GM12878 (cell line): ENCODE measurements around the gene ANKMY1. TPM values are rescaled to one million over a fixed set of nuclear protein-coding genes. Genes with fewer than 3 reads are reported as not detected.

Experiments
- ATAC-seq: fragments of 200-7000 bp; cut with Tn5 transposase; 3 replicates; pipeline ENCODE4 v1.9.1; 2020; ENCODE audit warnings: mild to moderate bottlenecking, moderate library complexity
- BruUV-seq: library from RNA; stranded (reverse); fragments of 400-500 nt; replicated peaks from 2 replicates; lab custom pipeline; 2021; lab: Mats Ljungman, UMichigan
- CTCF ChIA-PET: fragments of 300-600 bp; sonication (Branson Sonifier 250); formaldehyde crosslinking; extraction: SDS; loops from one replicate; lab custom pipeline; 2021; ENCODE audit warnings: inconsistent platforms; lab: Yijun Ruan, JAX
- POLR2A ChIA-PET: fragments of 350-600 bp; formaldehyde crosslinking; extraction: SDS; loops from one replicate; lab custom pipeline; 2021; ENCODE audit warnings: inconsistent platforms; lab: Charles Lee
- RAD21 ChIA-PET: fragments of 300-600 bp; sonication (Branson Sonifier 250); formaldehyde crosslinking; loops from one replicate; lab custom pipeline; 2023; ENCODE audit warnings: antibody characterized with exemption; ENCODE audit not compliant: unreplicated experiment; lab: Charles Lee
- SMC1A ChIA-PET: fragments of 300-600 bp; sonication (Branson Sonifier 250); formaldehyde crosslinking; loops from one replicate; lab custom pipeline; 2023; ENCODE audit not compliant: unreplicated experiment, uncharacterized antibody; lab: Charles Lee
- DNase-seq: peaks from one replicate; pipeline ENCODE4 v3.0.0-alpha.2; 2011; ENCODE audit warnings: low read depth, low spot score
- FAIRE-seq: peaks from 3 replicates; lab custom pipeline; 2011; peaks lifted over from hg19 to GRCh38; lab: Jason Lieb, UNC
- H2AFZ ChIP-seq: 2 replicates; pipeline ENCODE4 v1.6.0; 2011; ENCODE audit warnings: low read depth, low read length, control low read depth; ENCODE audit not compliant: control insufficient read depth
- H3K27ac ChIP-seq: 2 replicates; pipeline ENCODE4 v1.5.1; 2011; ENCODE audit warnings: control low read depth; ENCODE audit not compliant: control insufficient read depth, insufficient read depth
- H3K27me3 ChIP-seq, 2 experiments: replicated peaks in 1 of 2; 2 replicates each; pipeline versions ENCODE4 v1.6.0 to v1.6.1; 2011; ENCODE audit warnings: low read length in 1 of 2; ENCODE audit not compliant: control insufficient read depth in 2 of 2, insufficient read depth in 2 of 2
- H3K36me3 ChIP-seq, 2 experiments: 2 replicates each; pipeline ENCODE4 v1.5.1; 2011; ENCODE audit warnings: low read length in 1 of 2; ENCODE audit not compliant: control insufficient read depth in 2 of 2, insufficient read depth in 2 of 2
- H3K4me1 ChIP-seq: 2 replicates; pipeline ENCODE4 v1.6.1; 2011; ENCODE audit warnings: mild to moderate bottlenecking, low read length, moderate library complexity, mixed read lengths; ENCODE audit not compliant: control insufficient read depth, insufficient read depth
- H3K4me2 ChIP-seq: 2 replicates; pipeline ENCODE4 v1.6.0; 2011; ENCODE audit warnings: control low read depth; ENCODE audit not compliant: control insufficient read depth, insufficient read depth
- H3K4me3 ChIP-seq: fragments of 200-600 bp; sonication (generic); 2 replicates; pipeline ENCODE4 v1.5.1; 2016
- H3K79me2 ChIP-seq: 2 replicates; pipeline ENCODE4 v1.6.0; 2011; ENCODE audit warnings: low read length; ENCODE audit not compliant: control insufficient read depth, insufficient read depth
- H3K9ac ChIP-seq: 2 replicates; pipeline ENCODE4 v1.8.0; 2011; ENCODE audit warnings: low read length, control low read depth, mixed read lengths; ENCODE audit not compliant: control insufficient read depth, insufficient read depth
- H3K9me3 ChIP-seq: replicated peaks from 3 replicates; pipeline ENCODE4 v1.5.1; 2011; ENCODE audit warnings: mild to moderate bottlenecking, low read length; ENCODE audit not compliant: control insufficient read depth, insufficient read depth
- H4K20me1 ChIP-seq: 2 replicates; pipeline ENCODE4 v1.6.0; 2011; ENCODE audit not compliant: control insufficient read depth, insufficient read depth
- ATF2 ChIP-seq: IDR thresholded peaks from 2 replicates; pipeline ENCODE4 v1.6.1; 2012; ENCODE audit warnings: low read length, inconsistent platforms
- E2F8 ChIP-seq: fragments of 450-650 bp; IDR thresholded peaks from 2 replicates; pipeline ENCODE4 v1.6.1; 2018; ENCODE audit warnings: mild to moderate bottlenecking, low read depth, moderate library complexity; ENCODE audit not compliant: partially characterized antibody
- EP300 ChIP-seq, 2 experiments: fragments of 150-350 bp in 1 of 2; IDR thresholded peaks; 2 replicates each; pipeline ENCODE4 v1.6.1; 2011 to 2012; ENCODE audit warnings: low read depth in 2 of 2, low read length in 2 of 2, borderline replicate concordance in 1 of 2, improper control_type of control experiment in 1 of 2, inconsistent platforms in 1 of 2; ENCODE audit not compliant: control insufficient read depth in 1 of 2
- GATAD2B ChIP-seq: fragments of 450-650 bp; conservative IDR thresholded peaks from 2 replicates; pipeline ENCODE4 v1.6.1; 2017; ENCODE audit warnings: low read depth, mild to moderate bottlenecking, moderate library complexity
- MEF2B ChIP-seq: fragments of 450-650 bp; IDR thresholded peaks from 2 replicates; pipeline ENCODE4 v1.6.1; 2018; ENCODE audit warnings: mild to moderate bottlenecking, moderate library complexity; ENCODE audit not compliant: partially characterized antibody, poor library complexity, severe bottlenecking
- MLLT1 ChIP-seq: fragments of 450-650 bp; IDR thresholded peaks from 2 replicates; pipeline ENCODE4 v1.6.1; 2016; ENCODE audit warnings: mild to moderate bottlenecking
- PKNOX1 ChIP-seq: fragments of 450-650 bp; IDR thresholded peaks from 2 replicates; pipeline ENCODE4 v1.6.1; 2016; ENCODE audit warnings: mild to moderate bottlenecking
- TARDBP ChIP-seq: IDR thresholded peaks from 2 replicates; pipeline ENCODE4 v1.6.1; 2016; ENCODE audit warnings: borderline replicate concordance
- WGBS: methylation state at CpG from one replicate; pipeline ENCODE4 v1.1.6; 2016; ENCODE audit warnings: low lambda C conversion rate; ENCODE audit not compliant: insufficient replicate concordance, insufficient coverage; ENCODE audit errors: missing lambda C conversion rate; 5-methylcytosine and 5-hydroxymethylcytosine counted together
- in situ Hi-C: fragments of 300-500 bp; cut with MboI; formaldehyde crosslinking; loops from 9 replicates; pipeline ENCODE4 v1.14.3; 2018; ENCODE audit warnings: mixed read lengths
- intact Hi-C: fragments of 100-400 bp; cut with micrococcal nuclease; formaldehyde crosslinking; loops from one replicate; pipeline ENCODE4 v1.14.2; 2022; ENCODE audit not compliant: unreplicated experiment
- polyA plus RNA-seq, 11 experiments: library from polyadenylated mRNA; depleted of rRNA in 4 of 11; unstranded in 6 of 11; stranded (reverse) in 5 of 11; fragments of >200 nt; fragmentation: Nextera tagmentation in 4 of 11; fragmentation: Illumina TruSeq in 1 of 11; extraction: Ambion mirVana in 4 of 11; extraction: Trizol in 1 of 11; gene quantifications; 1 replicate in 1 of 11; 2 replicates in 10 of 11; pipeline versions ENCODE4 v1.2.1 to v1.2.3, GENCODE V29; 2011 to 2016; ENCODE audit warnings: inconsistent platforms in 2 of 11, missing spikeins in 2 of 11, low read depth in 1 of 11
- total RNA-seq, 4 experiments: library from RNA; depleted of rRNA in 3 of 4; stranded (reverse); fragments of >200 nt in 3 of 4; fragmentation: Illumina TruSeq in 1 of 4; extraction: Trizol in 1 of 4; gene quantifications; 2 replicates each; pipeline versions ENCODE4 v1.2.1 to v1.2.3, GENCODE V29; 2013 to 2021

Gene ANKMY1
- total and polyA plus RNA-seq, 10 of the 15 experiments (the other 5 are each of a cell fraction or from before 2014, with no cell fraction given), result 1.1 to 15.3 (median 11.1) TPM

GRCh38 chr2:240523451-240524281, 34.1 kb downstream of the ANKMY1 start (continued):
- no peak for TF ChIP-seq MLLT1
- TF ChIP-seq TARDBP, result no peak

- TF ChIP-seq GATAD2B (no peak), MEF2B (no peak), EP300 (IDR thresholded peaks at IDR 0.05; ENCODE audit: borderline replicate concordance in 1 of 2, control insufficient read depth in 1 of 2, low read depth in 2 of 2, low read length in 2 of 2) (no peak), PKNOX1 (no peak), E2F8 (no peak), ATF2 (no peak)
- SMC1A ChIA-PET, result no interaction called here
- POLR2A ChIA-PET, result no interaction called here
Measured at GRCh38 chr2:240522406-240522805, 35.4 kb downstream of the ANKMY1 start.

More at GRCh38 chr2:240522406-240522805, 35.4 kb downstream of the ANKMY1 start:
- intact Hi-C loops (no loop called here), in situ Hi-C loops (loop anchor here (25.0 kb wide), 1 partner anchor 315 kb away; no protein-coding TSS in a partner anchor)
- BruUV-seq, result no TSS peak
- peaks cover 19% of the 10 kb centered on the region; the same call in 2 of the 3 replicates for H3K9me3 ChIP-seq
- FAIRE-seq (no peak), DNase-seq (no peak), ATAC-seq (no peak)
- no peak overlapping the region for H3K27ac ChIP-seq
- no peak overlapping the region for H3K4me2 ChIP-seq
- H3K4me1 ChIP-seq, result no peaks in the 10 kb centered on the region
- peaks cover 0 to 3% of the 10 kb centered on the region in 2 experiments; a peak in 1 of 4 replicates for H3K36me3 ChIP-seq
- no peak overlapping the region for H3K4me3 ChIP-seq
- no peaks in the 10 kb centered on the region for H4K20me1 ChIP-seq
- no peaks in the 10 kb centered on the region for H3K79me2 ChIP-seq
- no peak overlapping the region for H3K9ac ChIP-seq
- no peak overlapping the region for H2AFZ ChIP-seq
- H3K27me3 ChIP-seq, result no peaks in the 10 kb centered on the region
- CTCF ChIA-PET, result no interaction called here
- WGBS, result 97% methylated on average over 12 of the region's 12 CpGs
- RAD21 ChIA-PET, result no interaction called here
